ENCODE measurements around the gene DIPK1C.
A peak's percentile ranks its signal among the peaks of the same experiment; 100 is the strongest.
"Not testable (repeated sequence)": the region's sequence is repeated elsewhere in the genome, so short reads cannot be mapped to it uniquely, and the experiment has no call there.

DIPK1C gene

GRCh38 chr18:74457043-74457724 lies at the start of gene DIPK1C:
Gene DIPK1C, minus strand, starts transcription at chr18:74457308. Its CDS starts 49 bp downstream, at chr18:74457259.
- in situ Hi-C loops (cut with HindIII; ENCODE audit: low sequenced_read_pairs): no loop called here
- no peak for TF ChIP-seq CTCF (IDR thresholded peaks at IDR 0.05; ENCODE audit: low read depth, low read length)
- DNase-seq (ENCODE audit: low read depth, low spot score): peak; percentile 2
- no peak within 1 kb of the TSS for H3K4me3 ChIP-seq (ENCODE audit: low read depth, low read length)

- TF ChIP-seq CTCF (IDR thresholded peaks at IDR 0.05; ENCODE audit: low read depth, low read length): no peak
- H3K4me3 ChIP-seq (ENCODE audit: low read depth, low read length): no peak overlapping the region
- DNase-seq (ENCODE audit: low read depth, low spot score): peak; percentile 69
- in situ Hi-C loops (cut with HindIII; ENCODE audit: low sequenced_read_pairs): no loop called here
Observed at GRCh38 chr18:74506448-74507084, 49.5 kb upstream of the DIPK1C start.

GRCh38 chr18:74505776-74506175 lies 48.7 kb upstream of the DIPK1C start:
- no peak for TF ChIP-seq CTCF (IDR thresholded peaks at IDR 0.05; ENCODE audit: low read depth, low read length)
- in situ Hi-C loops (cut with HindIII; ENCODE audit: low sequenced_read_pairs): no loop called here
- no peak overlapping the region for H3K4me3 ChIP-seq (ENCODE audit: low read depth, low read length)
- no peak for DNase-seq (ENCODE audit: low read depth, low spot score)

- no peak for TF ChIP-seq CTCF (IDR thresholded peaks at IDR 0.05; ENCODE audit: low read depth, low read length)
- in situ Hi-C loops (cut with HindIII; ENCODE audit: low sequenced_read_pairs): no loop called here
Observed at GRCh38 chr18:74503137-74503536, 46.0 kb upstream of the DIPK1C start.

GRCh38 chr18:74501386-74501785 lies 44.3 kb upstream of the DIPK1C start:
- no peak for TF ChIP-seq CTCF (IDR thresholded peaks at IDR 0.05; ENCODE audit: low read depth, low read length)
- no peak for DNase-seq (ENCODE audit: low read depth, low spot score)
- H3K4me3 ChIP-seq (ENCODE audit: low read depth, low read length): no peak overlapping the region
- in situ Hi-C loops (cut with HindIII; ENCODE audit: low sequenced_read_pairs): no loop called here

More at GRCh38 chr18:74503137-74503536, 46.0 kb upstream of the DIPK1C start:
- H3K4me3 ChIP-seq (ENCODE audit: low read depth, low read length): no peak overlapping the region
- DNase-seq (ENCODE audit: low read depth, low spot score): no peak

- H3K4me3 ChIP-seq (ENCODE audit: low read depth, low read length); DNase-seq (ENCODE audit: low read depth, low spot score); in situ Hi-C loops (cut with HindIII; ENCODE audit: low sequenced_read_pairs): not testable (repeated sequence)
Observed at GRCh38 chr18:74500774-74501173, 43.7 kb upstream of the DIPK1C start.

GRCh38 chr18:74500372-74500771 lies 43.3 kb upstream of the DIPK1C start:
- H3K4me3 ChIP-seq (ENCODE audit: low read depth, low read length): no peak overlapping the region
- in situ Hi-C loops (cut with HindIII; ENCODE audit: low sequenced_read_pairs): no loop called here

More at GRCh38 chr18:74500372-74500771, 43.3 kb upstream of the DIPK1C start:
- no peak for DNase-seq (ENCODE audit: low read depth, low spot score)
- no peak for TF ChIP-seq CTCF (IDR thresholded peaks at IDR 0.05; ENCODE audit: low read depth, low read length)

Measured in astrocyte of the spinal cord (primary cell).